B cell (primary cell): ENCODE measurements around the gene ARHGEF7. TPM values are rescaled to one million over a fixed set of nuclear protein-coding genes. Genes with fewer than 3 reads are reported as not detected.

Source experiments
- ATAC-seq: fragments of 200-7000 bp; cut with Tn5 transposase; one replicate; pipeline ENCODE4 v1.10.0; 2021; ENCODE audit warnings: low read depth, mild to moderate bottlenecking, moderate number of reproducible peaks, moderate library complexity
- CTCF ChIA-PET: fragments of 350-600 bp; sonication (Branson Sonifier 250); formaldehyde crosslinking; loops from one replicate; lab custom pipeline; 2021; ENCODE audit warnings: antibody characterized with exemption, inconsistent platforms; lab: Charles Lee
- POLR2A ChIA-PET: fragments of 350-600 bp; sonication (Branson Sonifier 250); formaldehyde crosslinking; loops from one replicate; lab custom pipeline; 2021; ENCODE audit warnings: antibody characterized with exemption; lab: Charles Lee
- DNase-seq: peaks from one replicate; pipeline ENCODE4 v3.0.0; 2013
- H2AFZ ChIP-seq: 2 replicates; pipeline ENCODE4 v1.6.1; 2012; ENCODE audit warnings: mild to moderate bottlenecking, low read depth, low read length; ENCODE audit not compliant: insufficient read depth, poor library complexity, severe bottlenecking
- H3K27ac ChIP-seq, 2 donors: 1 replicate in 1 of 2; 2 replicates in 1 of 2; pipeline ENCODE4 v1.5.1; 2012 to 2013; ENCODE audit warnings: low read length in 2 of 2, mild to moderate bottlenecking in 2 of 2, moderate library complexity in 1 of 2
- H3K27me3 ChIP-seq, 4 experiments: fragments of 200-600 bp in 1 of 4; sonication (generic) in 1 of 4; replicated peaks in 1 of 4; 1 replicate in 2 of 4; 2 replicates in 2 of 4; pipeline versions ENCODE4 v1.6.1 to v1.7.0; 2013 to 2016; ENCODE audit warnings: low read length in 3 of 4, mild to moderate bottlenecking in 2 of 4, mixed read lengths in 1 of 4, moderate library complexity in 1 of 4; ENCODE audit not compliant: insufficient read depth in 4 of 4, control insufficient read depth in 3 of 4; ENCODE audit errors: control extremely low read depth in 1 of 4
- H3K36me3 ChIP-seq, 2 experiments: replicated peaks in 1 of 2; 1 replicate in 1 of 2; 2 replicates in 1 of 2; pipeline versions ENCODE4 v1.6.1 to v1.7.1; 2013; ENCODE audit warnings: low read length in 1 of 2; ENCODE audit not compliant: insufficient read depth in 2 of 2, control insufficient read depth in 1 of 2; ENCODE audit errors: control extremely low read depth in 1 of 2, extremely low read depth in 1 of 2
- H3K4me1 ChIP-seq, 2 donors: fragments of 200-600 bp in 1 of 2; sonication (generic) in 1 of 2; 1 replicate in 1 of 2; 2 replicates in 1 of 2; pipeline versions ENCODE4 v1.5.1 to v1.6.1; 2013 to 2017; ENCODE audit warnings: low read length in 2 of 2; ENCODE audit not compliant: control insufficient read depth in 2 of 2, insufficient read depth in 2 of 2
- H3K4me2 ChIP-seq: replicated peaks from 2 replicates; pipeline ENCODE3; 2012; ENCODE audit warnings: mild to moderate bottlenecking, low read depth, low read length; ENCODE audit not compliant: poor library complexity, severe bottlenecking
- H3K4me3 ChIP-seq, 5 experiments: fragments of 200-600 bp in 1 of 5; sonication (generic) in 1 of 5; 1 replicate in 3 of 5; 2 replicates in 2 of 5; pipeline versions ENCODE4 v1.5.1 to v1.7.0; 2011 to 2016; ENCODE audit warnings: low read length in 4 of 5, mild to moderate bottlenecking in 4 of 5, low read depth in 2 of 5, control low read depth in 1 of 5, moderate library complexity in 1 of 5; ENCODE audit not compliant: insufficient read depth in 1 of 5; ENCODE audit errors: control extremely low read depth in 1 of 5, extremely low read depth in 1 of 5
- H3K79me2 ChIP-seq: fragments of 200-600 bp; sonication (generic); one replicate; pipeline ENCODE4 v1.6.0; 2016; ENCODE audit warnings: low read length; ENCODE audit not compliant: control insufficient read depth, insufficient read depth
- H3K9ac ChIP-seq: fragments of 200-600 bp; sonication (generic); 2 replicates; pipeline ENCODE4 v1.6.1; 2017; ENCODE audit warnings: mild to moderate bottlenecking, low read length, moderate library complexity
- H3K9me3 ChIP-seq, 3 donors: one replicate each; pipeline versions ENCODE4 v1.6.1 to v1.7.1; 2013; ENCODE audit warnings: low read length in 2 of 3; ENCODE audit not compliant: control insufficient read depth in 2 of 3, insufficient read depth in 1 of 3; ENCODE audit errors: control extremely low read depth in 1 of 3
- H4K20me1 ChIP-seq: 2 replicates; pipeline ENCODE4 v1.6.0; 2012; ENCODE audit warnings: mild to moderate bottlenecking, low read length; ENCODE audit not compliant: insufficient read depth, control insufficient read depth, poor library complexity, severe bottlenecking
- H3K27ac Mint-ChIP-seq: one replicate; pipeline ENCODE4 v1.8.0; 2021; ENCODE audit warnings: mixed read lengths
- H3K27me3 Mint-ChIP-seq: one replicate; pipeline ENCODE4 v1.8.0; 2021; ENCODE audit warnings: mixed read lengths
- H3K4me1 Mint-ChIP-seq: one replicate; pipeline ENCODE4 v1.8.0; 2021; ENCODE audit warnings: mixed read lengths
- H3K4me3 Mint-ChIP-seq: one replicate; pipeline ENCODE4 v1.8.0; 2021; ENCODE audit warnings: mixed read lengths
- H3K9me3 Mint-ChIP-seq: one replicate; pipeline ENCODE4 v1.8.0; 2022; ENCODE audit warnings: mixed read lengths; ENCODE audit not compliant: insufficient read depth
- EZH2 ChIP-seq: IDR thresholded peaks from 2 replicates; pipeline ENCODE4 v1.6.1; 2012; ENCODE audit warnings: borderline replicate concordance, low read depth, mild to moderate bottlenecking, moderate library complexity, low read length; ENCODE audit not compliant: insufficient read depth, poor library complexity, severe bottlenecking
- WGBS: methylation state at CpG from one replicate; pipeline ENCODE4 v1.1.5; 2013; ENCODE audit warnings: missing lambda C conversion rate; ENCODE audit not compliant: insufficient coverage; 5-methylcytosine and 5-hydroxymethylcytosine counted together
- intact Hi-C: fragments of 100-400 bp; cut with micrococcal nuclease; formaldehyde crosslinking; loops from one replicate; pipeline ENCODE4 v1.10.0; 2022
- polyA plus RNA-seq: library from polyadenylated mRNA; depleted of rRNA; stranded (reverse); fragments of >200 nt; gene quantifications from 2 replicates; pipeline ENCODE4 v1.2.3, GENCODE V29; 2012
- total RNA-seq, 2 donors: library from RNA; stranded (reverse); fragments of 120-200 nt in 1 of 2; gene quantifications; 1 replicate in 1 of 2; 2 replicates in 1 of 2; pipeline versions ENCODE4 v1.2.3 to v1.2.4, GENCODE V29; 2013 to 2022
- TF ChIP-seq, protein P1 (sequence below): fragments of 200-600 bp; IDR thresholded peaks from one replicate; pipeline ENCODE4 v1.8.0; 2022; ENCODE audit warnings: antibody characterized with exemption, mild to moderate bottlenecking

The ARHGEF7 gene
- total and polyA plus RNA-seq, 2 donors (not counting 1 experiment from before 2014, with no cell fraction given): 62.3 to 125 TPM

DNA sequence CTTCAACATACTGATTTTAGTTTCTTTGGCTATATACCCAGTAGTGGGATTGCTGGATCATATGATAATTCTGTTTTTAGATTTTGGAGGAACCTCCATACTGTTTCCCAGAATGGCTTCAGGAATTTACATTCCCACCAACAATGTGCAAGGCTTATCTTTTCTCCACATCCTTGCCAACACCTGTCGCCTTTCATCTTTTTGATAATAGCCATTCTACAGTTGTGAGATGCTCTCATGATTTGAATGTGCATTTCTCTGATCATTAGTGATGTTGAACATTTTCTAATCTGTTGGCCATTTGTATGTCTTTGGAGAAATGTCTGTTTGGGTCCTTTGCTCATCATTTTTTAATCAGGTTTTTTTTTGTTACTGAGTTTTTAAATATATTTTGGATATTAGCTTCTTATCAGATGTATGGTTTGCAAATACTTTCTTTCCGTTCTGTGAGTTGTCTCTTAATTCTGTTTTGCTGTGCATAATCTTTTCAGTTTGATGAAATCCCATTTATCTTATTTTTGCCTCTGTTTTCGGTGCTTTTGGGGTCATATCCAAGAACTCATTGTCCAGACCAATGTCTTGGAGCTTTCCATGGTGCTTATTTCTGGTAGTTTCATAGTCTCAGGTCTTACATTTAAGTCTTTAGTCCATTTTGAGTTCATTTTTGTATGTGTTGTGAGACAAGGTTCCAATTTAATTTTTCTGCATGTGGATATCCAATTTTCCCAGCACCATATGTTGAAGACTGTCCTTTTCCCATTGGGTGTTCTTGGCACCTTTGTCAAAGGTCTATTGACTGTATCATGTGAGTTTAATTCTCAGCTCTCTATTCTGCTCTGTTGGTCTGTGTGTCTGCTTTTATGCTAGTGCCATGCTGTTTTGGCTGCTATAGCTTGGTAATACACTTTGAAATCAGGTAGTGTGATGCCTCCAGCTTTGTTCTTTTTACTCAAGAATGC is 44.5 kb downstream of the ARHGEF7 start:
- H3K9ac ChIP-seq: no peak overlapping the region
- H3K9me3 Mint-ChIP-seq: no peaks in the 10 kb centered on the region
- no peak overlapping the region for H3K4me3 ChIP-seq
- H2AFZ ChIP-seq: no peak overlapping the region
- H3K36me3 ChIP-seq: peaks cover 0 to 23% of the 10 kb centered on the region in 2 experiments
- ChIA-PET CTCF (interaction anchor here (0.6 to 2.7 kb wide), 2 partner anchors 40 to 92 kb away, joined by 3 to 7 read pairs; no protein-coding TSS in a partner anchor), POLR2A (no interaction called here)
- H3K27me3 ChIP-seq: no peaks in the 10 kb centered on the region
- H3K27ac Mint-ChIP-seq: no peak overlapping the region
- H3K27ac ChIP-seq: no peak overlapping the region
- DNase-seq (no peak), ATAC-seq (no peak)
- peaks cover 33 to 36% of the 10 kb centered on the region in 2 donors for H3K4me1 ChIP-seq
- intact Hi-C loops: loop anchor here (5.0 to 10.0 kb wide), 2 partner anchors 32 to 1425 kb away; partner anchors contain the start of gene TUBGCP3
- no CpG with 5 or more reads among the region's 3 CpGs for WGBS
- H4K20me1 ChIP-seq: peaks cover 55% of the 10 kb centered on the region
- no peaks in the 10 kb centered on the region for H3K27me3 Mint-ChIP-seq
- H3K4me3 Mint-ChIP-seq: no peak overlapping the region
- peaks cover 97% of the 10 kb centered on the region for H3K79me2 ChIP-seq
- no peak overlapping the region for H3K4me2 ChIP-seq
- peaks cover 58% of the 10 kb centered on the region for H3K4me1 Mint-ChIP-seq
- TF ChIP-seq EZH2: no peak
- TF ChIP-seq, protein P1, sequence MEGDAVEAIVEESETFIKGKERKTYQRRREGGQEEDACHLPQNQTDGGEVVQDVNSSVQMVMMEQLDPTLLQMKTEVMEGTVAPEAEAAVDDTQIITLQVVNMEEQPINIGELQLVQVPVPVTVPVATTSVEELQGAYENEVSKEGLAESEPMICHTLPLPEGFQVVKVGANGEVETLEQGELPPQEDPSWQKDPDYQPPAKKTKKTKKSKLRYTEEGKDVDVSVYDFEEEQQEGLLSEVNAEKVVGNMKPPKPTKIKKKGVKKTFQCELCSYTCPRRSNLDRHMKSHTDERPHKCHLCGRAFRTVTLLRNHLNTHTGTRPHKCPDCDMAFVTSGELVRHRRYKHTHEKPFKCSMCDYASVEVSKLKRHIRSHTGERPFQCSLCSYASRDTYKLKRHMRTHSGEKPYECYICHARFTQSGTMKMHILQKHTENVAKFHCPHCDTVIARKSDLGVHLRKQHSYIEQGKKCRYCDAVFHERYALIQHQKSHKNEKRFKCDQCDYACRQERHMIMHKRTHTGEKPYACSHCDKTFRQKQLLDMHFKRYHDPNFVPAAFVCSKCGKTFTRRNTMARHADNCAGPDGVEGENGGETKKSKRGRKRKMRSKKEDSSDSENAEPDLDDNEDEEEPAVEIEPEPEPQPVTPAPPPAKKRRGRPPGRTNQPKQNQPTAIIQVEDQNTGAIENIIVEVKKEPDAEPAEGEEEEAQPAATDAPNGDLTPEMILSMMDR: no peak
- no peaks in the 10 kb centered on the region for H3K9me3 ChIP-seq

DNA sequence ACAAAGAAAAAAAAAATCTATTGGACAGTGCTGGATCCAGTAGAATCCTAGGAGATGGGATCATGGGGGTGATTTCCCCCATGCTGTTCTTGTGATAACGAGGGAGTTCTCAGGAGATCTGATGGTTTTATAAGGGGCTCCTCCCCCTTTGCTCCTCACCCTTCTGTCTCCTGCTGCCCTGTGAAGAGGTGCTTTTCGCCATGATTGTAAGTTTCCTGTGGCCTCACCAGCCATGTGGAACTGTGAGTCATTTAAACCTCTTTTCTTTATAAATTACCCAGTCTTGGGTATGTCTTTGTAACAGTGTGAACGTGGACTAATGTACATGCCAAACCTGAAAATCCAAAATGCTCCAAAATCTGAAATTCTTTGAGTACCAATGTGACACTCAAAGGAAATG is 45.5 kb downstream of the ARHGEF7 start:
- H2AFZ ChIP-seq: no peak overlapping the region
- H3K9ac ChIP-seq: no peak overlapping the region
- POLR2A ChIA-PET: no interaction called here
- DNase-seq (no peak), ATAC-seq (no peak)
- no peak overlapping the region for H3K4me3 ChIP-seq
- peaks cover 33 to 37% of the 10 kb centered on the region in 2 donors for H3K4me1 ChIP-seq
- no peak overlapping the region for H3K4me2 ChIP-seq
- Mint-ChIP-seq H3K4me1 (peaks cover 62% of the 10 kb centered on the region), H3K9me3 (no peaks in the 10 kb centered on the region), H3K27me3 (no peaks in the 10 kb centered on the region), H3K4me3 (no peak overlapping the region), H3K27ac (no peak overlapping the region)
- H3K36me3 ChIP-seq: peaks cover 0 to 27% of the 10 kb centered on the region in 2 experiments
- peaks cover 98% of the 10 kb centered on the region for H3K79me2 ChIP-seq
- TF ChIP-seq, protein P1: no peak
- no peak for TF ChIP-seq EZH2
- H4K20me1 ChIP-seq: peaks cover 58% of the 10 kb centered on the region
- no peaks in the 10 kb centered on the region for H3K9me3 ChIP-seq
- intact Hi-C loops: loop anchor here (5.0 kb wide), 1 partner anchor 33 kb away; no protein-coding TSS in a partner anchor
- 80% methylated on average over 1 of the region's 3 CpGs for WGBS
- no peaks in the 10 kb centered on the region for H3K27me3 ChIP-seq
- H3K27ac ChIP-seq: no peak overlapping the region
- CTCF ChIA-PET: interaction anchor here (0.6 to 2.7 kb wide), 3 partner anchors 24 to 93 kb away, joined by 3 to 8 read pairs (median 7); no protein-coding TSS in a partner anchor
